Mucosa of rectum (tissue), 2 donors: ENCODE results near the gene HDAC10.

Source experiments
- H3K27ac ChIP-seq, 2 donors: one replicate each; pipeline ENCODE4 v1.7.0; 2013; ENCODE audit warnings: inconsistent platforms in 2 of 2, low read depth in 2 of 2, low read length in 2 of 2
- H3K27me3 ChIP-seq, 2 donors: one replicate each; pipeline ENCODE4 v1.7.0; 2013; ENCODE audit warnings: low read length in 2 of 2; ENCODE audit not compliant: control insufficient read depth in 2 of 2, insufficient read depth in 2 of 2
- H3K36me3 ChIP-seq, 2 donors: one replicate each; pipeline ENCODE4 v1.7.0; 2013; ENCODE audit warnings: low read length in 2 of 2; ENCODE audit not compliant: control insufficient read depth in 2 of 2, insufficient read depth in 2 of 2
- H3K4me1 ChIP-seq, 2 donors: one replicate each; pipeline ENCODE4 v1.7.0; 2013; ENCODE audit warnings: low read length in 2 of 2, mild to moderate bottlenecking in 1 of 2; ENCODE audit not compliant: control insufficient read depth in 2 of 2, insufficient read depth in 2 of 2
- H3K4me3 ChIP-seq, 2 donors: one replicate each; pipeline ENCODE4 v1.7.0; 2013; ENCODE audit warnings: low read length in 2 of 2
- H3K9ac ChIP-seq, 2 donors: one replicate each; pipeline ENCODE4 v1.7.0; 2013; ENCODE audit warnings: low read length in 2 of 2, low read depth in 1 of 2, mild to moderate bottlenecking in 1 of 2
- H3K9me3 ChIP-seq, 2 donors: one replicate each; pipeline ENCODE4 v1.7.0; 2013; ENCODE audit warnings: low read length in 2 of 2; ENCODE audit not compliant: control insufficient read depth in 2 of 2
- donor health status: healthy.
- donor health status: Normal muscosa, but diverticular disease.

Gene HDAC10

GRCh38 chr22:50224071-50224470, 27.0 kb downstream of the HDAC10 start:
- Histone ChIP-seq H3K4me3 (no peak overlapping the region), H3K36me3 (peaks cover 52 to 61% of the 10 kb centered on the region in 2 donors), H3K27ac (no peak overlapping the region), H3K9me3 (no peaks in the 10 kb centered on the region), H3K9ac (no peak overlapping the region), H3K27me3 (no peaks in the 10 kb centered on the region), H3K4me1 (peaks cover 0 to 5% of the 10 kb centered on the region in 2 donors)

- H3K9me3 ChIP-seq, result no peaks in the 10 kb centered on the region
- H3K4me3 ChIP-seq, result no peak overlapping the region
- H3K27me3 ChIP-seq, result no peaks in the 10 kb centered on the region
- H3K27ac ChIP-seq, result no peak overlapping the region
- H3K36me3 ChIP-seq, result peaks cover 57 to 63% of the 10 kb centered on the region in 2 donors
- H3K9ac ChIP-seq, result no peak overlapping the region
- H3K4me1 ChIP-seq, result peaks cover 0 to 5% of the 10 kb centered on the region in 2 donors
Observed at GRCh38 chr22:50222508-50222907, 28.6 kb downstream of the HDAC10 start.

GRCh38 chr22:50221410-50222300, 29.4 kb downstream of the HDAC10 start:
- Histone ChIP-seq H3K27me3 (no peaks in the 10 kb centered on the region), H3K9me3 (no peaks in the 10 kb centered on the region), H3K36me3 (peaks cover 58 to 68% of the 10 kb centered on the region in 2 donors), H3K9ac (no peak overlapping the region), H3K4me3 (no peak overlapping the region), H3K27ac (no peak overlapping the region), H3K4me1 (peaks cover 0 to 5% of the 10 kb centered on the region in 2 donors)

DNA sequence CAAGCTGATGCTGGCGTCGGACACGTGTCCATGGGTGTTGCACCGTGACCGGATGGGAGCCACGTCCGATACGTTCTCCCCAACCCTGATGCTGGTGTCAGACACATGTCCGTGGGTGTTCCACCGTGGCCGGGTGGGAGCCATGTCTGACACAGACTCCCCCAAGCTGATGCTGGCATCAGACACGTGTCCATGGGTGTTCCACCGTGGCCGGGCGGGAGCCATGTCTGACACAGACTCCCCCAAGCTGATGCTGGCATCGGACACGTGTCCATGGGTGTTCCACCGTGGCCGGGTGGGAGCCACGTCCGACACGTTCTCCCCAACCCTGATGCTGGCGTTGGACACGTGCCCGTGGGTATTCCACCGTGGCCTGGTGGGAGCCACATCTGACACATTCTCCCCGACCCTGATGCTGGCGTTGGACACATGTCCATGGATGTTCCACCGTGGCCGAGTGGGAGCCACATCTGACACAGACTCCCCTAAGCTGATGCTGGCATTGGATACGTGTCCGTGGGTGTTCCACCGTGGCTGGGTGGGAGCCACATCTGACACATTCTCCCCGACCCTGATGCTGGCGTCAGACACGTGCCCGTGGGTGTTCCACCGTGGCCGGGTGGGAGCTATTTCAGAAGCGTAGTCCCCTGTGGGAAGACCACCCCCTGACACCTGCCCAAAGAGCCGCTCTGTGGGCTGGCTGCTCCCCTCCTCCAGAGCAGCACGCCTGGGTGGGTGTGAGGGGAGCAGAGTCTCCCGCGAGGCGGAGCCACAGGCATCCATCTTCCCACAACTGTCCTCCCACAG, 30.3 kb downstream of the HDAC10 start:
- Histone ChIP-seq H3K27ac (no peak overlapping the region), H3K36me3 (peaks cover 62 to 72% of the 10 kb centered on the region in 2 donors)

DNA sequence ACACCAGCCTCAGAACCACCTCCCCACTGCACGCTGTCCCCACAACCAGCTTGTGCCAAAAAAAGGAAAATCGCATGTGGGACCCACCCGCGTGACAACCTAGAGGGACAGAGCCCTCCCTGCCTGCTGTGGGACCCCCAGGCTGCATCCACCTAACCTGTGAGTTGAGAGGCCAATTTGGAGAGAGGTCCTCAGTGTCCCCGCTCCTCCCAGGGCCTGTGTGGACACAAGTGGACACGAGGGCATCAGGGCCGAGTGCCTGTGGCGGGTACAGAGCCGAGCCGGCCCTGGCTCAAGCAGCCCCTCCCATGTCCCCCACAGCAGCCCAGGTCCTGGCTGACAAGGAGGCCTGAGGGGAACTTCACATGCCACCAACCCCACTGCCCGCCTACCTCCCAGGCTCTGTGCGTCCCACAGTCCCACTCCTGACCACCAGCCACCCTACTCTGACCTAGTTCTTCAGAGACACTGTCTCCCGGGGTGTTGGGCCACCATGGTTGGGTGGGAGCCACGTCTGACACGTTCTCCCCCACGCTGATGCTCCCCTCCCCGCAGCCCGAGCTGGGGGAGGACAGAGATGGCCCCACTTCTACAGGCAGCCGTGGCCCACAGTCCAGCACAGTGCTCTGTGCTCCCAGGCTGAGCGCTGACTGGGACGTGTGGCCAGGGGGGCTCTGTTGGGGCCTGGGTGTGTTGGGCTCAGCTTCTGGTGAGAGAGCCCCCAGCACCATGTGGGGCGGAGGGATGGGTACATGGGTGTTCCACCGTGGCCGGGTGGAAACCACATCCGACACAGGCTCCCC, 31.1 kb downstream of the HDAC10 start:
- Histone ChIP-seq H3K9me3 (no peaks in the 10 kb centered on the region), H3K4me1 (peaks cover 0 to 5% of the 10 kb centered on the region in 2 donors), H3K4me3 (no peak overlapping the region), H3K36me3 (peaks cover 65 to 71% of the 10 kb centered on the region in 2 donors), H3K27me3 (no peaks in the 10 kb centered on the region), H3K9ac (no peak overlapping the region), H3K27ac (no peak overlapping the region)

More for the DNA sequence above, 30.3 kb downstream of the HDAC10 start:
- H3K4me3 ChIP-seq, result no peak overlapping the region
- H3K9me3 ChIP-seq, result no peaks in the 10 kb centered on the region
- H3K9ac ChIP-seq, result no peak overlapping the region
- peaks cover 0 to 5% of the 10 kb centered on the region in 2 donors for H3K4me1 ChIP-seq
- H3K27me3 ChIP-seq, result no peaks in the 10 kb centered on the region

GRCh38 chr22:50218996-50219727, 31.9 kb downstream of the HDAC10 start:
- no peaks in the 10 kb centered on the region for H3K9me3 ChIP-seq
- peaks cover 0 to 5% of the 10 kb centered on the region in 2 donors for H3K4me1 ChIP-seq
- no peak overlapping the region for H3K27ac ChIP-seq
- peaks cover 68 to 74% of the 10 kb centered on the region in 2 donors for H3K36me3 ChIP-seq
- no peaks in the 10 kb centered on the region for H3K27me3 ChIP-seq
- H3K4me3 ChIP-seq, result no peak overlapping the region
- H3K9ac ChIP-seq, result no peak overlapping the region

- Histone ChIP-seq H3K27ac (no peak overlapping the region), H3K9me3 (no peaks in the 10 kb centered on the region)
Observed at GRCh38 chr22:50218153-50218995, 32.7 kb downstream of the HDAC10 start.

GRCh38 chr22:50217543-50218152, 33.4 kb downstream of the HDAC10 start:
- Histone ChIP-seq H3K27ac (no peak overlapping the region), H3K4me3 (no peak overlapping the region), H3K9ac (no peak overlapping the region), H3K4me1 (peaks cover 0 to 5% of the 10 kb centered on the region in 2 donors), H3K27me3 (no peaks in the 10 kb centered on the region), H3K9me3 (no peaks in the 10 kb centered on the region), H3K36me3 (peaks cover 69 to 72% of the 10 kb centered on the region in 2 donors)

More at GRCh38 chr22:50218153-50218995, 32.7 kb downstream of the HDAC10 start:
- Histone ChIP-seq H3K4me3 (no peak overlapping the region), H3K4me1 (peaks cover 0 to 5% of the 10 kb centered on the region in 2 donors), H3K27me3 (no peaks in the 10 kb centered on the region), H3K9ac (no peak overlapping the region), H3K36me3 (peaks cover 68 to 73% of the 10 kb centered on the region in 2 donors)
